Non-pigmented ciliary epithelial cell (primary cell): ENCODE results near the gene PPL.
"Not testable (repeated sequence)": the region's sequence is repeated elsewhere in the genome, so short reads cannot be mapped to it uniquely, and the experiment has no call there.

Source experiments
- DNase-seq: peaks from one replicate; pipeline ENCODE4 v3.0.0-alpha.2; 2010; ENCODE audit warnings: low read depth

The PPL gene

DNA sequence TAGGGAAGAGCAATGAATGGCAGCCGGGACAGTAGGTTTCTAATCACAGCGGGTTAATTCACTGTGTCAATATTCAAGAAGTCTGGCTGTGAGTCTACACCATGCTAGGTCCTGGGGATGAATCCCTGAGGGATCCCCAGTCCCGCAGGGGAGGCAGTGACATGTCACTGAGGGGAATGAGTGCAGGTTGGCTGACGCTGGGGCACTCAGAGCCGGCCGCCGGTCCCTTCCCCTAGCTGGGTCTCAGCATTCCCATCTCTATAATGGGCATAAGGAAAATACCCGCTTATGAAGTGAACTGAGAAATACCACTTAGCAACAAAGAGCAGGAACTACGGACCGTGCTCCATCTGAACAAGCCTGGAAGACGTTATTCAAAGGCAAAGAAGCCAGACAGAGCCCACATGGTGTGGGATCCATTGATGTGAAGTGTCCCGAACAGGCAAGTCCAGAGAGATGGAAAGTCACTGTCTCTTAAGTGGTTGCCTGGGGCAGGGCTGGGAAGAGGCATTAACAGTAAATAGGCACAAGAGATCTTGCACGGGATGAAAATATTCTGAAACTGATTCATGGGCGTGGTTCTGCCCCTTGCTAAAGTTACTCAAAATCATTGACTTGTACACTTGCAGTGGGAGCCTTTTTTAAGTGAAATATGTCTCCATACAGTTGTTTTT, 31.9 kb downstream of the PPL start:
- DNase-seq: no peak

DNA sequence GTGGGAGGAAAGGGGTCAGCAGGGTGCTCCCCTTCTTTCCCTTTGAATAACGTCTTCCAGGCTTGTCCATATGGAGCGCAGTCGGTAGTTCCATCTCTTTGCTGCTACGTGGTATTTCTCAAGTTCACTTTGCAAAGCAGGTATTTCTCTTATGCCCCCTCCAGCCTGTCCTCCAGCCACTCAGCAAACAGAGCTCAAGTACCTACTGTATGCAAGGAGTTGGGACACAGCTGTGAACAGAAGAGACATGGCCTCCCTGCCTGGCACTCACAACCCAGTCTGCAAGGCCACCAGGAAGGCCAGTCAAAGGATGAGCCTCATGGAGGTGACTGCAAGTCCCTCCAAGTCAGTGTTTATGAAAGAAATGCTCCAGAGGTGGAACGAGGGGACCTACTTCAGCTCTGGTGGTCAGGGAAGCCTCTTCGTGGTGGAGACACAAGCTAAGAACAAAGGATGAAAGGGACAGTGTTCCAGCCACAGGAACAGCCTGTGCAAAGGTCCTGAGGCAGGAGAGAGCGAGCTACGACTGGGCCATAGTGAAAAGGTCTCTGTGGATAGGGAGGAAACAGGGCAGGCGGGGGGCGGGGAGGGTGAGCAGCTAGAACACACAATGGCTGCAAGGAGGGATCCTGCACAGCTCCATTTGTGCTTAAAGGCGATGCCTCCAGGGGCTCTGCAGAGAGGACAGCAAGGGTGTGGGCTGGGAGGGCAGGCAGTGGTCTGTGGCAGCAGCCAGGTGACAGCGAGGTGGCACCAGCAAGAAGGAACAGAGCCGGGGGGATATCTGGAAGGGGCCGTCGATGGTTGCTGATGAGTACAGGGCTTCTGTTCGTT, 32.6 kb downstream of the PPL start:
- no peak for DNase-seq

DNA sequence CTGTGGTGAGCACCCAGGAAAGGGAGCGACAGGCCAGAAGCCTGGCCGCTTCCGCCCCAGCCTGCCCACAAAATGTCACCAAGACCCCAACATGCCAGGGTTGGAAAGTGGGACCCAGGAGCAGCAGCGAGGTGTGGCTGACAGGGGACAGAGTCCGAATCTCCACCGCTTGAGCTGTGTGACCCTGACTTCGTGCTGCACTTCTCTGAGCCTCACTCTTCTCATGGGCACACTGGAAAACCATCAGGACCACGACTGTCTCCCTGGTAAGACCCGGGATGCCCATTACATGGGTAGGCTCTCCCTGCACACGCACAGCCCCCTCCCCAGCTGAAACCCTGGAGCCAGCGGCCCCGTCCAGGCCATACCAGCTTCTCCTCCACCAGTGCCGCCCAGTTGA, 34.9 kb downstream of the PPL start:
- DNase-seq: no peak

DNA sequence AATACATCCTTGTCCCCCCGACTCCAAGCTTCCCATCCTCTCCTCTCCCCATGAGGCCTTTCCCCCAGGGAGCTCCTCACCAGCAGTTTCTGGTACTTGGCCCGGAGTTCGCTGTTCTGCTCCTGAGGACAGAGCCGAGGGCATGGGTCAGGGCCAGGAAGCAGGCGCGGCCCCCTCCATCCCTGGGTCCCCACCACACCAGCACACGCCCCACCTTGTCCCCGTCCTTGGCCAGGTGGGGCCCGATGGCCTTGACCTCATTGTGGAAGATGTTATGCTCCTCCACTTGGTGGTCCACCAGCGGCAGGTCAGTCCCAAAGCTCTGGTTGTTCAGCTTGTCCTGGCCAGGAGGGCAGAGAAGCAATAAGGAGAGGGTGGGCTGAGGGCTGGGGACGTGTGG, 36.2 kb downstream of the PPL start:
- no peak for DNase-seq

DNA sequence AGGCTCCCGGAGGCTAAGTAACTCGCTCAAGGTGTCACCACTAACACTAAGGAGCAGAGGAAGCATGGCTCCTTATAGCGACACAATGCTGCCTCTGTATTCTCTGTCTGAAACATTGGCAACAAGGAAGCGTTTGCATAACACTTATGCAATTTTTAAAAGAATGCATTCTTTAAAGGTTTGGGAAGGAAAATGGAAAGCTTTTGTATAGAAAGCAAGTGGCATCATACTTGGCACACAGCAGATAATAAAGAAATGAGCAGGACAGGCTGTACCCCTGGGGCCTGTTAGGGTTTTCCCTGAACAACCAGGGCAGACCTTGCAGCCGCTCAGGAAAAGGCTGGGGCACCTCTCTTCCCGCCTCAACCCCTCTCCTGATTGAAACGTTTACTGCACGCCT, 36.9 kb downstream of the PPL start:
- DNase-seq: no peak

DNA sequence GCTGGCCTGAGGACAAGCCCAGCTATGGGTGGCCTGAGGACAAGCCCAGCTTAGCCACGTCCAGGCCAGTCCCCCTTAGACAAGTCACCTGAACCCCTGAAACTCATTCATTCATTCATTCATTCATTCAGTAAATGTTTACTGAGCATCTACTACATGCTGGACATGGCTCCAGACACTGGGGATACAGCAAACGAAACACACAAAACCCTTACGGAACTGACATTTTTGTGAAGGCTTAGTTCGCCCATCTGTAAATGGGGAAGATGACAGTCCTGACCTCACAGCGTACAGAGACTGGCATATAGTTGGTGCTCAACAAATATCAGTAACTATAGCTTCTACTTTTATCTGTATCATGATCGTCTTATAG, 37.5 kb downstream of the PPL start:
- DNase-seq: no peak

DNA sequence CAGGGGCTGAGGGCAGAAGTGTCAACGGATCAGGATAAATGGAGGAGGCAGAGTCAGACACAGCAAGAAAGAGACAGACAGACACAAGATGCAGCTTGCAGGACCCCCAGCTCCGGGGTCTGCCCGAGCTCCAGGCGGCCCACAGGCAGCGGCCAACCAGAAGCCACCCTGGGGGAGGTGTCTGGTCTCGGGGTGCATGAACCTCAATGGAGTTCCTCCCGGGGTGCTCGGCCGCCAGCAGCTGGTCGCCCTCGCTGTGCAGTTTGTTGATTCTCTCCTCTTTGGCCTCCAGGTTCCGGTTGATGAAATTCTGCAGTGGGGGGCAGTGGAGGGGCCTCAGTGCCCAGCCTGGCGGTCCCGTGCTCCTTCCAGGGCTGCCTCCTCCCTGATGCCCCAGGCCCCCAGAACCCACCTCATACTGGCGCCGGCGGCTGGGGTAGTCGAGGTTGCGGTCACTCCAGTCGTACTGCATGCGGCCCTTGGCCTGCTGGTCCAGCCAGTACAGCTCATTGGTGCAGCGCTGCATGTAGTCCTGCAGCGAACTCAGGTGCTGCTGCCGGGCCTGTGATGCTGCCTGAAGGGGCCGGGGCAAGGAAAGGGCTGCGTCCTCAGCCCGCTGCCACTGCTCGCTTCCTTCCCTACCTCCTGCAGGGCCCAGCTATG, 38.0 kb downstream of the PPL start:
- DNase-seq: no peak

DNA sequence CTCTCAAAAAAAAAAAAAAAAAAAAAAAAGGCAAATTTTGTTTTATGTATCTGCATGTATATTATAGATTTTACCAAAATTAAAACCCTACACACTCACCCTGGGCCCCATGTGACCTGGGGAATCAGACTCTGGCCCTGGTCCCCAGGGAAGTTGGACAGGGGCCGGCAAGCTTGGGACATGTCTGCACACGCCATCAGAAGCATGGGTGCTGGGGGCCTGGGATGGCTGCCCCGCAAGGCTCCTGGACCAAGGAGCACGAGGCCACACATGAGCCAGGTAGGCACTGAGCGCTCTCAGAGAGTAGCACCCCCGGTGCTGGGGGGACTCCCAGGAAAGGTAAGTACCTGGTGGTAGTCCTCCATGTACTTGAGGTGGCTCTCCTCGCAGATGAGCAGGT, 39.6 kb downstream of the PPL start:
- DNase-seq: no peak

DNA sequence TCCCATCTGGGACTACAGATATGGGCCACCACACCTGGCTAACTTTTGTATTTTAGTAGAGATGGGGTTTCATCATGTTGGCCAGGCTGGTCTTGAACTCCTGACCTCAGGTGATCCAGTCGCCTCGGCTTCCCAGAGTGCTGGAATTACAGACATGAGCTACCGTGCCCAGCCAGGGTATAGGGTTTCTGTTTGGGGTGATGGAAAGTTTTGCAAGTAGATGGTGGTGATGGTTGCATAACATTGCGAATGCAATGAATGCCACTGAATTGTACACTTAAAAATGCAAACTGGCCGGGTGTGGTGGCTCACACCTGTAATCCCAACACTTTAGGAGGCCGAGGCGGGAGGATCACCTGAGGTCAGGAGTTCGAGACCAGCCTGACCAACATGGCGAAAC, 40.2 kb downstream of the PPL start:
- DNase-seq: not testable (repeated sequence)

DNA sequence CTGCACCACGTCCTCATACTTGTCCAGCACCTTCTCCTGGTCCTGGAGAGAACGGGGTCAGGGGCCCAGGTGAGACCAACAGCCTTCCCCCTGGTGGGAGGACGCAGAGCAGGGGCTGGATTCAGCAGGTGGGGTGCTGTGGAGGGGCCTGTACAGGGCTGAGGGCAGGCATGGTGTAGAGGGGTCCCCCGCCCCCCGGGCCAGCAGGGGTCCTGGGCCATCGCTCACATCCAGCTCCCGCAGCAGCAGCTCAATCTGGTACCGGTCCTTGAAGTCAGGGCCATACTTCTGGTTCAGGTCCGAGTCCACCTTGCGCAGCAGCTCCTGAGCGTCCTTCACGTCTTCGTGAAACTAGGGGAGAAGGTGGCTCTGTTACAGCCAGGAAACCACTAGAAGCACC, 41.6 kb downstream of the PPL start:
- no peak for DNase-seq

DNA sequence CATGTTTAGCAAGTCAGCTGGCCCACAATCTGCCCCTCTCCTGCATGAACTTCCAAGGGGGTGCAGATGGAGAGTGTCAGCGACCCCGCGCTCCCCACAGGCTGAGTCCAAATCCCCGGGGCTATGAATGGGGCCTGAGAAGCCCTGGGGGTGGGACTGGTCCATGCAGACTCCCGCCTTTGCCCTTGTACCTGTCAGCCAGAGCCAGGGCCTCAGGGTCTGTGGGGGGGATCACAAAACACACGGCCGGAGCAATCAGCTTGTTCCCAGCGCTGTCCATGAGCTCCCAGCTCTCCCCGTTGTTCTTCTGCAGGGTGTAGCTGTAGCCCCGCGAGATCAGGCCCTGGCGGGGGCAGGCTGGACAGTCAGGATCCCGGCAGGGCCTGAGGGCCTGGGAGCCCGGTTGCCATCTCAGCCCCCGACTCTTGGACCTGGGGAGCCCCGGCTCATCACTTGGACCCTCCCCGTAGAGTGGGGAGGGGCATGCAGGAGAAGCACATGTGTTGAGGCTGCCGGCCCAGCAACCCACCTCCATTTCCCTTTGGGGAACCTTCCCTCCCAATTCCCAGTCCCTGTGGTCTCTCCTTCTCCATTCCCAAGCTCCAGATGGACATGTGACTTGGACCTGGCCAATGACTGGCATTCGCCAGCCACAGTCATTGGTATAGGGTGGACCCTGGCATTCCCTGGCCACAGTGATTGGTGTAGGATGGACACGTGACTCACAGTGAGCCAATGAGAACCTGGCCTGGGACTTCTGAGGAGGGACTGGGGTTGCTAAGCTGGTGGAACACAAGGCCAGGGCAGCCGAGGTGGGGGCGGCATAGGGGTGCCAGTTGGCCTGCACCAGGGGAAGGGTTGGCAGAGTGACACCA, 42.4 kb downstream of the PPL start:
- no peak for DNase-seq

DNA sequence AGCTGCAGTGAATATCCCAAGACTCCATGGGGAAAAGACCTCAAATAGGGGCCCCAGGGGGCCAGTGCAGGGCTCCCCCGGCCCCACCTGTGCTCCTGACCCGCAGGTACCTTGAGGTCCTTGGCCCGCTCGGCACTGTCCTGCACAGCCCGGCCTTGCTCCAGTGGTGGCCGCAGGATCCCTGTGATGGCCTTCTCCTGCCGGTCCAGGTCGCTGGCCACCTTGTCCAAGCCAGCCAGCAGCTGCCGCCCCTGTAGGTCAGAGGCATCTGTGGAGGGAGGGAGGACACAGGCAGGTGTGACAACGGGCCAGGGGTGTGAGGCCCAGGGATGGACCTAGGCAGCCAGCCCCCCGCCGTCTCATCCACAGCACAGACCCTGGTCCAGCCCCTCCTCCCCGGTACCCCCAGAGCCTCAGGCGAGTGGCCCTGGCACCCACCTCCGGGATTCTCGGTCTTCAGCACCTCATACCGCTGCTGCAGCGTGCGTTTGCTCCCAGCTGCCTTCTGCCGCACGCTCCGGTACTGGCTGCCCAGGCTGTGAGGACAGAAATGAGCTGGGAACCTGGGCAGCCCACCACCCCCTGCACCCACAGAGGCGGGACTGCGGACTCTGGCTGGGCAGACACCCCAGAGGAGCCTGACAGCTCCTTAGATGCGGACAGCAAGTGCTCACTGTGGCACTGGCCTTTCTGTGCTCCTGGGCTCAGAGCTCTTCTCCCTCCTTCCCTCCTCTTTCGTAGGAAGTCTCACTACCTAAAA, 43.7 kb downstream of the PPL start:
- DNase-seq: no peak

DNA sequence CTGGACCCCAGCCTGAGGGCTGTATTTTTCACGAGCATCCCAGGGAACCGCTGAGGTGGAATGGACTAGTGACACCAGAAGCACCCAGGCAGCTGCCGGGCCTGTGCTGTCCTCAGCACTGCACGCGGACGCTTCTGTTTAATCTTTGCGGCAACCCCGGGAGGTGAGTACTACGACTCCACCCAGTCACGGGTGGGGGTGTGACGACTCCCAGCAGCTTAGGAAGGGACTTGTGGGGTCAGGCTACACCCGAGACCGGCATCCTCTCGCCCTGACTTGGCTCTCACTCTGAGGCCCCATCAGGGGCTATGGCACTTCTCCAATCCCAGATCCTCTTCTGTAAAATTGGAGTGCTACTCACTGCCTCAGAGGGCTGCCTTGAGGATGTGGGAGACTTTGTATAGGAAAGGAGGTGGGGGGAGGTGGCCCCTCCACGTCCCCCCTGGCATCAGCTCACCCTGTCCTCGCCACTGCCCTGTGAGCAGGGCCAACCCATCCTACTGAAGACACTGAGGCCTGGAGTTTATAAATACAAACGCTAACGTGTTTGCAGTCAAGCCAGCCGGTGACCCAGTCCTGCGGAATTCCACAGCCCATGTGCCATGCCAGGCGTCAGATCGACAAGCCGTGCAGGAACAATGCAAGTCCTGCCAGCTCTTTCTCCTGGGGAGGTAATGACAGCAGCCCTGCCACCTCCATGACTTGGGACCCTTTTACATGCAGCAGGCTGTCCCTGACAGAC, 44.4 kb downstream of the PPL start:
- DNase-seq: no peak

DNA sequence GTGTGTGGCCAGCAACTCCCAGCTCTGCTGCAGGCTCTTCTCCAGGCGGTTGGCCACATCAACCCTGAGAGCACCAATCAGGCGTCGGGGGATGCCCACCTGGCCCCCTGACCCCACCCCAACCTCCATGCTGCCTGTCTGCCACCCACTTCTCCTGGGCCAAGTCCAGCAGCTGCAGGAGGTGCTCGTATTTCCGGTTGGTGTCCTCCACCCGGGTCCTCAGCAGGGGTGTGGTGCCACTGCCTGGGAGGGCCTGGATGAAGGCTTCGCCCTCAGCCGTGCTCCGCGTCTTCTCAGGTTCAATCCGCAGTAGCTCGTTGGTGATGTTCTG, 45.1 kb downstream of the PPL start:
- no peak for DNase-seq

DNA sequence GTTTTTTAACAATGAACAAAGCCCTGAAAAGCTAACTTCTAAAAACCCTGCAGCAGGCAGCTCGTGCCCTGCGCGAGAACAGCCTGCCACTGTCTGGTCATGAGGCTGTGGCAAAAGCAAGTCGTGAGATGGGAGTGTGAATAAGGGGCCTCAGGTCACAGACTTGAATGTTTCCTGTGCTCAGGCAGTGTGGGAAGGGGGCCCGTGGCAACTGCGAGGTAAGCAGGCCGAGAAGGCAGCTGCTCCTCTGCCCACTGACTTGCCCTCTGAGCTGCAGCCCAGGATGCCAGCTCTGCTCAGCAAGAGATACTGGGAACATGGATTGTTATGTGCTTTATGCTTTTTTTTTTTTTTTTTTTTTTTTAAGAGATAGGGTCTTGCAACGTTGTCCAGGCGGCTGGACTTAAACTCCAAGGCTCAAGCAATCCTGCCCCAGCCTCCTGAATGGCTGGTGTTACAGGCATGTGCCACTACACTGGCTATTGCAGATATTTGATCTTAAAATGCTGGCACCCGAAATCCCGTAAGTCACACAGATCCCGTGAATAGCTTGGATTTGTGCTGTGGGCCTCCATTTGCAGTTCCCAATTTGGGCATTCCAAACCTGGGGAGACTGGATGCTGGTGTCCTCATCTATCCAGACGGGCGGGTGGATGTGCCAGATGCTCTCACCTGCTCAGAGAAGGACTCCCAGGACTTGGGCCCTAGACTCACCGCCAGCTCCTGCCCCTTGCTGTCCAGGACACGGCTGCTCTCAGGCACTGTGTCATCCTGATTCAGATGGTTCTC, 45.7 kb downstream of the PPL start:
- DNase-seq: no peak

DNA sequence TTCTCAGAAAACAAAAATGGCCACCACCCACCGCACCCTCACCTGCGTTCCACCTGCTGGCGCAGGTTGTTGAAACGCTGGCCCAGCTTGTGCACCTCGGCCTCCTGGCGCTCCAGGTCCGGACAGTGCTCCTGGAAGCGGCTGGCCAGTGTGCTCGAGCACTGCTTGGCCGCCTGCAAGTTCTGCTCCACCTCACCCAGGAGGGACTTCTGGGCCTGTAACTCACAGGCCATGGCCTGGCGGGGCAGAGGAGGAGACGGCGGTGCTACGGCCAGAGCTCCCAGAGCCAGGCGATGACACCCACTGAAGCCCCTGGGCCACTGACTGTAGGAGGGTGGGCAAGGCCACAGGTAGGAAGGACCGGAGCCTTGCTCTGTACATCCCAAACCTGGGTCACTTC, 46.3 kb downstream of the PPL start:
- DNase-seq: no peak

DNA sequence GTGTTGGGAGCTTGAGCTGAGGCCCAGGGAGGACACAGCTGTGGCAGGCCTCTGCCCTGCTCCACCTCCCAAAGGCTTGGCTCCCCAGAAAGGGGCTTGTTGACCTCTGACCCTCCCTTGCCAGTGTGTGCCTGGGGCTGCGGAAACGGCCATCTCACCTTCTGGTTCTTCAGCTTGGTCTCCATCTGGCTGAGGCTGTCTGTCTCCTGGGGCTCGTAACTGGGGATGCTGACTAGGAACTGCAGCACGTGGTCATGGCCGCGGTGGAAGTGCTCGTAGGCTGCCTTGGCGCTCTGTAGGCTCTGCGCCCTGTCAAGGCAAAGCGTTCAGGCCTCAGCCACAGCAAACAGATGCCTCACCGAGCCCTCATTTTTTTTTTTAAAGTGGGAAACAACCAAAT, 46.9 kb downstream of the PPL start:
- DNase-seq: no peak

DNA sequence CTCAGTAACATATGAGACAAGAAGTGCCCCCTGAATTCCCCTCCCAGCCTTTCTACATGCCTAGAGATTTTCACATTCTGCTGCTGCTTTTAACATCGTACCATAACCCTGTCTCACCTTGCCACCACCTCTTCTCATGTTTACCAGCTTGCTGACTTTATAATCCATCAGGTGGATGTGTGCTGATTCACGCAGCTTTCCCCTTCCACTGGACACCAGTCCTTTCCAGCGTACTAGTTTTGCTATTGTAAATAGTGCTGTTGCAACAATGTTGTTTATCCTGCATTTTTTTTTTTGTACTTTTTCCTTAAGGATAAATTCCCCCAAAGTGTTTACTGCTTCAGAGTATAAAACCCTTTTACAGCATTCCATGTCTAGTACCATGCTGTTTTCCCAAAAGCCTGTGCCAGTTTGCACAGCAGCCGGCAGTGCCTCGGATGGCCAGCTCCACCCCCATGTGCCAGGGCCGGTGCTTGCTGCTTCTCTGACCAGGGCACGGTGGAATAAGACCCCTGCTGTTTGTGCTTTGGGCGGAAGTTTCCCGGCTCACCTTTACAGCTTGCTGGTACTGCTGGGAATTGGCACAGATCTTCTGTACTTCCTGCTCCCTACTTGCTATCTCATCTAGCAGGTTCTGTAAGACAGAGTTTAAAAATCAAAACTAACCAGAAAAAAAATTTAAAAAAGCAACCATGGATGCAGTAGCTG, 48.4 kb downstream of the PPL start:
- DNase-seq: no peak

DNA sequence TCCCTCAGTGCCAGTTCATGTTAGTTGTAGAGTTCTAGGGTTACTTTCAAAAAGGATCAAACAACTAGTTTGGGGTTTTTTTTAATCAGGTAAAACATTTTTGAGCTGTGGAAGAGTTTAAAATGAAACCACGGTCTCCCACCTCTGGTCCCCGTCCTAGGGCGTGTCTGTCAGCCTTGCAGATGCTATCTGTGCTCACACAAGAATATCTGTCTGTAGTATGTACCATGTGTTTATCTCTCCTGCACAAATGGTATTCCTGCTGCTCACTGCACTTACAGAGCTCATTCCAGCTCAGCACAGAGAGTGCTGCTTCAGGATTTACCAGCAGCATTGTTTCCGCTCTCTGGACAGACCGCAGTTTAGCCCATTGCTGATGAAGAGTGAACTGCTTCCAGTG, 50.8 kb downstream of the PPL start:
- no peak for DNase-seq
